ENCODE results near the gene LCMT1. TPM values are rescaled to one million over a fixed set of nuclear protein-coding genes. Genes with fewer than 3 reads are reported as not detected.

The LCMT1 gene
- total and polyA plus RNA-seq, 2 of the 13 experiments (the other 11 are each of a cell fraction or from before 2014, with no cell fraction given): 41.2 to 48.7 TPM

DNA sequence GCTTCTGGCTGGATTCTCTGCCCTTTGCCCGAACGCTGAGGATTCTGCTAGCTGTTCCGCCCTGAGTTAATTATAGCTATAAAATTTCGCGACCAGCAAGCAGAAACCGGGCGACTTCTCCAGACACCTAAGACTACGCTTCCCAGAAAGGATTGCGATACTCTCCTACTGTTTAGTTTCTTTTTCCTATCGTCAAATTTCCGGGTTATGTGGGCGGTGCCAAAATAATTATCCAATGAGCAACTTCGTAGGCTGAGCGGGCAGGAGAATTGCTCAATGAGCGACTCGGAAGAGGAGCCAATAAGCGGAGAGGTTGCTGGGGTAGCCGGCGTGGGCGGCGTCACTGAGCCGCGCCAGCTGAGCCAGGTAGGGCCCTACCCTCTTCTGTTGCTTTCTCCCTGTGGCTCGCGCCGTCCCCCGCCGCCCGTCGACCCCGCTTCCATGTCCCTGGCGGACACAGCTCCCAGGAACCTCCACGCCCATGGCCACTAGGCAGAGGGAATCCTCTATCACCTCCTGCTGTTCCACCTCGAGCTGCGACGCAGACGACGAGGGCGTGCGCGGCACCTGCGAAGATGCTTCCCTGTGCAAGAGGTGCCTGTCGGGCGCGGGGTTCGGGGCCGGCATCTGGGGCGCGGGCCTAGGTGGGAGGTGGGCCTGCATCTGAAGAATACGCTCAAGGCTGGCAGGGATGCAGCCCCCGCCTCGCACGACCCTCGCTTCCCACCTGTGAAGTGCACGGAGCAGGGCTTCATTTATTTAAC, at the start of gene LCMT1 (continued):
- TF ChIP-seq CSRNP1 (CRISPR knock-in tag; IDR thresholded peaks at IDR 0.05): peak; percentile 73; the same call in 1 of the 2 replicates
- TF ChIP-seq, protein P1, sequence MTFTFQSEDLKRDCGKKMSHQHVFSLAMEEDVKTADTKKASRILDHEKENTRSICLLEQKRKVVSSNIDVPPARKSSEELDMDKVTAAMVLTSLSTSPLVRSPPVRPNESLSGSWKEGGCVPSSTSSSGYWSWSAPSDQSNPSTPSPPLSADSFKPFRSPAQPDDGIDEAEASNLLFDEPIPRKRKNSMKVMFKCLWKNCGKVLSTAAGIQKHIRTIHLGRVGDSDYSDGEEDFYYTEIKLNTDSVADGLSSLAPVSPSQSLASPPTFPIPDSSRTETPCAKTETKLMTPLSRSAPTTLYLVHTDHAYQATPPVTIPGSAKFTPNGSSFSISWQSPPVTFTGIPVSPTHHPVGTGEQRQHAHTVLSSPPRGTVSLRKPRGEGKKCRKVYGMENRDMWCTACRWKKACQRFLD (CRISPR knock-in tag; IDR thresholded peaks at IDR 0.05; ENCODE audit: borderline replicate concordance): peak; percentile 68; the same call in 1 of the 2 replicates
- TF ChIP-seq, protein P2, sequence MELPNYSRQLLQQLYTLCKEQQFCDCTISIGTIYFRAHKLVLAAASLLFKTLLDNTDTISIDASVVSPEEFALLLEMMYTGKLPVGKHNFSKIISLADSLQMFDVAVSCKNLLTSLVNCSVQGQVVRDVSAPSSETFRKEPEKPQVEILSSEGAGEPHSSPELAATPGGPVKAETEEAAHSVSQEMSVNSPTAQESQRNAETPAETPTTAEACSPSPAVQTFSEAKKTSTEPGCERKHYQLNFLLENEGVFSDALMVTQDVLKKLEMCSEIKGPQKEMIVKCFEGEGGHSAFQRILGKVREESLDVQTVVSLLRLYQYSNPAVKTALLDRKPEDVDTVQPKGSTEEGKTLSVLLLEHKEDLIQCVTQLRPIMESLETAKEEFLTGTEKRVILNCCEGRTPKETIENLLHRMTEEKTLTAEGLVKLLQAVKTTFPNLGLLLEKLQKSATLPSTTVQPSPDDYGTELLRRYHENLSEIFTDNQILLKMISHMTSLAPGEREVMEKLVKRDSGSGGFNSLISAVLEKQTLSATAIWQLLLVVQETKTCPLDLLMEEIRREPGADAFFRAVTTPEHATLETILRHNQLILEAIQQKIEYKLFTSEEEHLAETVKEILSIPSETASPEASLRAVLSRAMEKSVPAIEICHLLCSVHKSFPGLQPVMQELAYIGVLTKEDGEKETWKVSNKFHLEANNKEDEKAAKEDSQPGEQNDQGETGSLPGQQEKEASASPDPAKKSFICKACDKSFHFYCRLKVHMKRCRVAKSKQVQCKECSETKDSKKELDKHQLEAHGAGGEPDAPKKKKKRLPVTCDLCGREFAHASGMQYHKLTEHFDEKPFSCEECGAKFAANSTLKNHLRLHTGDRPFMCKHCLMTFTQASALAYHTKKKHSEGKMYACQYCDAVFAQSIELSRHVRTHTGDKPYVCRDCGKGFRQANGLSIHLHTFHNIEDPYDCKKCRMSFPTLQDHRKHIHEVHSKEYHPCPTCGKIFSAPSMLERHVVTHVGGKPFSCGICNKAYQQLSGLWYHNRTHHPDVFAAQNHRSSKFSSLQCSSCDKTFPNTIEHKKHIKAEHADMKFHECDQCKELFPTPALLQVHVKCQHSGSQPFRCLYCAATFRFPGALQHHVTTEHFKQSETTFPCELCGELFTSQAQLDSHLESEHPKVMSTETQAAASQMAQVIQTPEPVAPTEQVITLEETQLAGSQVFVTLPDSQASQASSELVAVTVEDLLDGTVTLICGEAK (IDR thresholded peaks at IDR 0.05): no peak
- TF ChIP-seq, protein P2 (CRISPR knock-in tag; IDR thresholded peaks at IDR 0.05): peak; percentile 70; the same call in 1 of the 2 replicates
- TF ChIP-seq KAT8 (CRISPR knock-in tag; IDR thresholded peaks at IDR 0.05): peak; percentile 96
- 0 out of 2 replicates have a peak, but pooled peaks have one; percentile 68 for TF ChIP-seq ZNF746 (CRISPR knock-in tag; IDR thresholded peaks at IDR 0.05)
- TF ChIP-seq ARHGAP35 (CRISPR knock-in tag; IDR thresholded peaks at IDR 0.05; ENCODE audit: borderline replicate concordance): peak; percentile 62; the same call in 1 of the 2 replicates
- TF ChIP-seq ZNF143 (CRISPR knock-in tag; IDR thresholded peaks at IDR 0.05): peak; percentile 91
- TF ChIP-seq ZNF383 (CRISPR knock-in tag; IDR thresholded peaks at IDR 0.05; ENCODE audit: borderline replicate concordance): no peak
- TF ChIP-seq REL (CRISPR knock-in tag; conservative IDR thresholded peaks at IDR 0.05): peak; percentile 66; the same call in 1 of the 2 replicates
- TF ChIP-seq ZNF772 (CRISPR knock-in tag; IDR thresholded peaks at IDR 0.05): no peak
- TF ChIP-seq TEAD3 (CRISPR knock-in tag; optimal IDR thresholded peaks at IDR 0.05; ENCODE audit: borderline replicate concordance): peak; percentile 12
- TF ChIP-seq, protein P3, sequence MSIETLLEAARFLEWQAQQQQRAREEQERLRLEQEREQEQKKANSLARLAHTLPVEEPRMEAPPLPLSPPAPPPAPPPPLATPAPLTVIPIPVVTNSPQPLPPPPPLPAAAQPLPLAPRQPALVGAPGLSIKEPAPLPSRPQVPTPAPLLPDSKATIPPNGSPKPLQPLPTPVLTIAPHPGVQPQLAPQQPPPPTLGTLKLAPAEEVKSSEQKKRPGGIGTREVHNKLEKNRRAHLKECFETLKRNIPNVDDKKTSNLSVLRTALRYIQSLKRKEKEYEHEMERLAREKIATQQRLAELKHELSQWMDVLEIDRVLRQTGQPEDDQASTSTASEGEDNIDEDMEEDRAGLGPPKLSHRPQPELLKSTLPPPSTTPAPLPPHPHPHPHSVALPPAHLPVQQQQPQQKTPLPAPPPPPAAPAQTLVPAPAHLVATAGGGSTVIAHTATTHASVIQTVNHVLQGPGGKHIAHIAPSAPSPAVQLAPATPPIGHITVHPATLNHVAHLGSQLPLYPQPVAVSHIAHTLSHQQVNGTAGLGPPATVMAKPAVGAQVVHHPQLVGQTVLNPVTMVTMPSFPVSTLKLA (IDR thresholded peaks at IDR 0.05): peak; percentile 25; the same call in 1 of the 2 replicates
- TF ChIP-seq ZNF136 (CRISPR knock-in tag; IDR thresholded peaks at IDR 0.05; ENCODE audit: low read depth): no peak; the same call in 1 of the 2 replicates
- TF ChIP-seq NR3C1 (CRISPR knock-in tag; IDR thresholded peaks at IDR 0.05): 0 out of 2 replicates have a peak, but pooled peaks have one; percentile 79
